ENCODE results near the gene STAT5B. TPM values are rescaled to one million over a fixed set of nuclear protein-coding genes. Genes with fewer than 3 reads are reported as not detected.
"Not testable (repeated sequence)": the region's sequence is repeated elsewhere in the genome, so short reads cannot be mapped to it uniquely, and the experiment has no call there.

Gene STAT5B
- total RNA-seq, 3 donors from 2014 or later: 97.2 to 130 (median 101) TPM

- H3K27ac ChIP-seq: no peak overlapping the region
Measured at GRCh38 chr17:42243493-42243982, 32.7 kb downstream of the STAT5B start.

GRCh38 chr17:42241871-42242270 is 34.3 kb downstream of the STAT5B start:
- TF ChIP-seq POLR2A (IDR thresholded peaks at IDR 0.05): no peak
- no peak for TF ChIP-seq POLR2AphosphoS5 (IDR thresholded peaks at IDR 0.05)
- TF ChIP-seq, protein P1, sequence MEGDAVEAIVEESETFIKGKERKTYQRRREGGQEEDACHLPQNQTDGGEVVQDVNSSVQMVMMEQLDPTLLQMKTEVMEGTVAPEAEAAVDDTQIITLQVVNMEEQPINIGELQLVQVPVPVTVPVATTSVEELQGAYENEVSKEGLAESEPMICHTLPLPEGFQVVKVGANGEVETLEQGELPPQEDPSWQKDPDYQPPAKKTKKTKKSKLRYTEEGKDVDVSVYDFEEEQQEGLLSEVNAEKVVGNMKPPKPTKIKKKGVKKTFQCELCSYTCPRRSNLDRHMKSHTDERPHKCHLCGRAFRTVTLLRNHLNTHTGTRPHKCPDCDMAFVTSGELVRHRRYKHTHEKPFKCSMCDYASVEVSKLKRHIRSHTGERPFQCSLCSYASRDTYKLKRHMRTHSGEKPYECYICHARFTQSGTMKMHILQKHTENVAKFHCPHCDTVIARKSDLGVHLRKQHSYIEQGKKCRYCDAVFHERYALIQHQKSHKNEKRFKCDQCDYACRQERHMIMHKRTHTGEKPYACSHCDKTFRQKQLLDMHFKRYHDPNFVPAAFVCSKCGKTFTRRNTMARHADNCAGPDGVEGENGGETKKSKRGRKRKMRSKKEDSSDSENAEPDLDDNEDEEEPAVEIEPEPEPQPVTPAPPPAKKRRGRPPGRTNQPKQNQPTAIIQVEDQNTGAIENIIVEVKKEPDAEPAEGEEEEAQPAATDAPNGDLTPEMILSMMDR (IDR thresholded peaks at IDR 0.05): no peak
- intact Hi-C loops (cut with DNase I; ENCODE audit: low total_unique reads): no loop called here
- H3K36me3 ChIP-seq: no peaks in the 10 kb centered on the region
- H3K27me3 ChIP-seq: no peaks in the 10 kb centered on the region
- no peak for DNase-seq (ENCODE audit: low spot score in 2 of 2)
- no peak overlapping the region for H3K27ac ChIP-seq
- H3K9me3 ChIP-seq: no peaks in the 10 kb centered on the region
- H3K4me3 ChIP-seq: no peak overlapping the region
- H3K4me1 ChIP-seq: no peaks in the 10 kb centered on the region

More at GRCh38 chr17:42243493-42243982, 32.7 kb downstream of the STAT5B start:
- Histone ChIP-seq H3K4me1 (no peaks in the 10 kb centered on the region), H3K27me3 (no peaks in the 10 kb centered on the region), H3K36me3 (no peaks in the 10 kb centered on the region), H3K4me3 (no peak overlapping the region), H3K9me3 (no peaks in the 10 kb centered on the region)
- intact Hi-C loops (cut with DNase I; ENCODE audit: low total_unique reads): no loop called here
- TF ChIP-seq POLR2A (IDR thresholded peaks at IDR 0.05) (no peak), POLR2AphosphoS5 (IDR thresholded peaks at IDR 0.05) (no peak)
- TF ChIP-seq, protein P1 (IDR thresholded peaks at IDR 0.05): no peak
- DNase-seq (ENCODE audit: low spot score in 2 of 2): no peak

DNA sequence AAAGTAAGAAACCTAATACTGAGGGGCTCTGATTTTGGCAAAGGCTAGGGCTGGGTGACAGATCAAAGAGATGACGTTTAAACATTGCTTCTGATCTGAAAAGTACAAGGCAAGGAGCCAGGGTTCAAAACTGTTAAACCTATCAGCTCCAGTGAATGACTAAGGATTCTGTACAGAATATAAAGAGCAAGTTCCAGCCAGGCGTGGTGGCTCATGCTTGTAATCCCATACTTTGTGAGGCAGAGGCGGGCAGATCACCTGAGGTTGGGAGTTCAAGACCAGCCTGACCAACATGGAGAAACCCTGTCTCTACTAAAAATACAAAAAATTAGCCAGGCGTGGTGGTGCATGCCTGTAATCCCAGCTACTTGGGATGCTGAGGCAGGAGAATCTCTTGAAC is 35.3 kb downstream of the STAT5B start:
- intact Hi-C loops (cut with DNase I; ENCODE audit: low total_unique reads); H3K27ac ChIP-seq; H3K4me3 ChIP-seq; H3K36me3 ChIP-seq; DNase-seq (ENCODE audit: low spot score in 2 of 2); H3K9me3 ChIP-seq; H3K27me3 ChIP-seq; H3K4me1 ChIP-seq: not testable (repeated sequence)

- H3K4me3 ChIP-seq: no peak overlapping the region
- TF ChIP-seq POLR2AphosphoS5 (IDR thresholded peaks at IDR 0.05): no peak
- TF ChIP-seq POLR2A (IDR thresholded peaks at IDR 0.05): no peak
- TF ChIP-seq, protein P1 (IDR thresholded peaks at IDR 0.05): no peak
- H3K36me3 ChIP-seq: no peaks in the 10 kb centered on the region
- H3K9me3 ChIP-seq: no peaks in the 10 kb centered on the region
- intact Hi-C loops (cut with DNase I; ENCODE audit: low total_unique reads): no loop called here
- no peaks in the 10 kb centered on the region for H3K4me1 ChIP-seq
- H3K27me3 ChIP-seq: no peaks in the 10 kb centered on the region
- DNase-seq (ENCODE audit: low spot score in 2 of 2): no peak
- H3K27ac ChIP-seq: no peak overlapping the region
Measured at GRCh38 chr17:42240201-42240600, 36.0 kb downstream of the STAT5B start.

DNA sequence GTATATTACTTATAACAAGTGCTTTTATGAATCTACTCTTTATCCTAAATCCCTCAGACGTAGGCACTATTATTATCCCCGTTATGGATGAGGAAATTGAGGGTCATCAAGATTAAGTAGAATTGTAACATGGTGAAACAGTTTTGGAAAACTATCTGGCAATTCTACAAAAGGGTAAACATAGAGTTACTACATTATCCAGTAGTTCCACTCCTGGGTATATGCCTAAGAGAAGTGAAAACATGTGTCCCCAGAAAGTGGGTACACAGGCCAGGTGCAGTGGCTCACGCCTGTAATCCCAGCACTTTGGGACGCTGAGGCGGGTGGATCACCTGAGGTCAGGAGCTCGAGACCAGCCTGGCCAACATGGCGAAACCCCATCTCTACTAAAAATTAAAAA is 36.6 kb downstream of the STAT5B start:
- H3K9me3 ChIP-seq; intact Hi-C loops (cut with DNase I; ENCODE audit: low total_unique reads); H3K27ac ChIP-seq: not testable (repeated sequence)

GRCh38 chr17:42236760-42237159 is 39.4 kb downstream of the STAT5B start:
- no peaks in the 10 kb centered on the region for H3K9me3 ChIP-seq
- no peak for TF ChIP-seq POLR2AphosphoS5 (IDR thresholded peaks at IDR 0.05)
- TF ChIP-seq POLR2A (IDR thresholded peaks at IDR 0.05): no peak
- TF ChIP-seq, protein P1 (IDR thresholded peaks at IDR 0.05): no peak

More for the DNA sequence above, 36.6 kb downstream of the STAT5B start:
- not testable (repeated sequence) for H3K27me3 ChIP-seq; DNase-seq (ENCODE audit: low spot score in 2 of 2); H3K36me3 ChIP-seq; H3K4me3 ChIP-seq; H3K4me1 ChIP-seq

More at GRCh38 chr17:42236760-42237159, 39.4 kb downstream of the STAT5B start:
- no peak overlapping the region for H3K4me3 ChIP-seq
- no peak overlapping the region for H3K27ac ChIP-seq
- no peaks in the 10 kb centered on the region for H3K27me3 ChIP-seq
- intact Hi-C loops (cut with DNase I; ENCODE audit: low total_unique reads): no loop called here
- H3K4me1 ChIP-seq: no peaks in the 10 kb centered on the region
- H3K36me3 ChIP-seq: no peaks in the 10 kb centered on the region
- DNase-seq (ENCODE audit: low spot score in 2 of 2): no peak
